Upper lobe of left lung (tissue), 6 donors: ENCODE measurements around the gene SPDYE4. TPM values are rescaled to one million over a fixed set of nuclear protein-coding genes. Genes with fewer than 3 reads are reported as not detected.

Experiments
- ATAC-seq, 2 donors: fragments of 200-7000 bp; cut with Tn5 transposase; one replicate each; pipeline ENCODE4 v1.9.1; 2022; ENCODE audit warnings: mild to moderate bottlenecking in 2 of 2, moderate library complexity in 2 of 2; ENCODE audit not compliant: low FRiP score in 2 of 2
- DNase-seq, 2 donors: peaks; one replicate each; pipeline ENCODE4 v3.0.0-alpha.2; 2019 to 2020
- H3K27ac ChIP-seq, 4 donors: fragments of 200-600 bp; sonication (generic); one replicate each; pipeline ENCODE4 v1.5.1; 2016 to 2019
- H3K27me3 ChIP-seq, 4 donors: fragments of 200-600 bp; sonication (generic); one replicate each; pipeline ENCODE4 v1.5.1; 2017 to 2019
- H3K36me3 ChIP-seq, 4 donors: fragments of 200-600 bp; sonication (generic); one replicate each; pipeline ENCODE4 v1.5.1; 2016 to 2019
- H3K4me1 ChIP-seq, 4 donors: fragments of 200-600 bp; sonication (generic); one replicate each; pipeline ENCODE4 v1.5.1; 2018 to 2019
- H3K4me3 ChIP-seq, 4 donors: fragments of 200-600 bp; sonication (generic); one replicate each; pipeline ENCODE4 v1.5.1; 2017 to 2019; ENCODE audit warnings: mild to moderate bottlenecking in 2 of 4, moderate library complexity in 1 of 4
- H3K9me3 ChIP-seq, 4 donors: fragments of 200-600 bp; sonication (generic); one replicate each; pipeline ENCODE4 v1.5.1; 2018 to 2019
- CTCF ChIP-seq, 6 experiments: fragments of 450-650 bp in 4 of 6; fragments of 200-600 bp in 2 of 6; sonication (generic) in 2 of 6; IDR thresholded peaks; one replicate each; pipeline ENCODE4 v1.5.1; 2016 to 2019; ENCODE audit warnings: antibody characterized with exemption in 6 of 6
- EP300 ChIP-seq, 4 donors: sonication (generic); formaldehyde crosslinking; IDR thresholded peaks; one replicate each; pipeline ENCODE4 v1.5.1; 2017; ENCODE audit warnings: antibody characterized with exemption in 4 of 4, control low read depth in 2 of 4
- POLR2A ChIP-seq, 4 donors: fragments of 450-650 bp; IDR thresholded peaks; one replicate each; pipeline ENCODE4 v1.5.1; 2016 to 2017; ENCODE audit warnings: antibody characterized with exemption in 4 of 4, mild to moderate bottlenecking in 2 of 4
- POLR2AphosphoS5 ChIP-seq, 2 donors: sonication (generic); formaldehyde crosslinking; IDR thresholded peaks; one replicate each; pipeline ENCODE4 v1.5.1; 2017; ENCODE audit warnings: antibody characterized with exemption in 2 of 2
- WGBS, 2 donors: methylation state at CpG; one replicate each; pipeline ENCODE4 v1.1.5; 2017 to 2018; 5-methylcytosine and 5-hydroxymethylcytosine counted together
- total RNA-seq, 6 donors: library from RNA; depleted of rRNA in 4 of 6; stranded (reverse); fragments of >200 nt in 4 of 6; gene quantifications; one replicate each; pipeline versions ENCODE4 v1.1.0 to v1.2.1, GENCODE V29; 2016 to 2021
- donor health status: DM: no; HTN: no; CAD: no; lungs with moderate emphysema.
- donor health status: DM: no; HTN: yes; CAD: no; lungs with severe emphysema.

Gene SPDYE4
- total RNA-seq, 6 donors from 2014 or later: not detected

- H3K36me3 ChIP-seq: no peaks in the 10 kb centered on the region
- no peaks in the 10 kb centered on the region for H3K9me3 ChIP-seq
- TF ChIP-seq POLR2A (IDR thresholded peaks at IDR 0.05) (no peak), CTCF (IDR thresholded peaks at IDR 0.05) (no peak), EP300 (IDR thresholded peaks at IDR 0.05) (no peak), POLR2AphosphoS5 (IDR thresholded peaks at IDR 0.05) (no peak)
- H3K27me3 ChIP-seq: no peaks in the 10 kb centered on the region
- DNase-seq: no peak
- no peak for ATAC-seq
- peaks cover 0 to 9% (median 4%) of the 10 kb centered on the region in 4 donors for H3K4me1 ChIP-seq
- H3K4me3 ChIP-seq: peak overlapping the region in 3 of 4 donors; percentile 1 to 25 (median 12)
- no peak overlapping the region for H3K27ac ChIP-seq
- 39 to 48% methylated on average over 12 of the region's 12 CpGs for WGBS, 2 donors
These were observed 17.9 kb downstream of the SPDYE4 start for GRCh38 chr17:8740486-8740885.

GRCh38 chr17:8739097-8739496 lies 19.2 kb downstream of the SPDYE4 start:
- Histone ChIP-seq H3K4me1 (peaks cover 0 to 3% (median 0%) of the 10 kb centered on the region in 4 donors), H3K9me3 (no peaks in the 10 kb centered on the region), H3K4me3 (no peak overlapping the region), H3K36me3 (no peaks in the 10 kb centered on the region), H3K27me3 (no peaks in the 10 kb centered on the region), H3K27ac (no peak overlapping the region)
- no peak for ATAC-seq
- WGBS, 2 donors: 45 to 49% methylated on average over 8 of the region's 8 CpGs
- TF ChIP-seq CTCF (IDR thresholded peaks at IDR 0.05) (no peak), POLR2AphosphoS5 (IDR thresholded peaks at IDR 0.05) (no peak), POLR2A (IDR thresholded peaks at IDR 0.05) (no peak), EP300 (IDR thresholded peaks at IDR 0.05) (no peak)
- DNase-seq: no peak

- H3K27me3 ChIP-seq: no peaks in the 10 kb centered on the region
- no peak for ATAC-seq
- DNase-seq: no peak
- no peak overlapping the region for H3K27ac ChIP-seq
- 74 to 76% methylated on average over 2 of the region's 2 CpGs for WGBS, 2 donors
- H3K4me3 ChIP-seq: no peak overlapping the region
- no peaks in the 10 kb centered on the region for H3K36me3 ChIP-seq
- no peaks in the 10 kb centered on the region for H3K9me3 ChIP-seq
- no peaks in the 10 kb centered on the region for H3K4me1 ChIP-seq
- TF ChIP-seq CTCF (IDR thresholded peaks at IDR 0.05) (no peak), POLR2AphosphoS5 (IDR thresholded peaks at IDR 0.05) (no peak), POLR2A (IDR thresholded peaks at IDR 0.05) (no peak), EP300 (IDR thresholded peaks at IDR 0.05) (no peak)
These were observed 21.6 kb downstream of the SPDYE4 start for GRCh38 chr17:8736796-8737195.

- Histone ChIP-seq H3K27ac (no peak overlapping the region), H3K4me3 (no peak overlapping the region), H3K9me3 (no peaks in the 10 kb centered on the region), H3K36me3 (no peaks in the 10 kb centered on the region), H3K27me3 (no peaks in the 10 kb centered on the region), H3K4me1 (no peaks in the 10 kb centered on the region)
- no peak for DNase-seq
- WGBS, 2 donors: 67% methylated on average over 6 of the region's 6 CpGs
- TF ChIP-seq CTCF (IDR thresholded peaks at IDR 0.05) (no peak), POLR2AphosphoS5 (IDR thresholded peaks at IDR 0.05) (no peak), EP300 (IDR thresholded peaks at IDR 0.05) (no peak), POLR2A (IDR thresholded peaks at IDR 0.05) (no peak)
- ATAC-seq: no peak
These were observed 22.0 kb downstream of the SPDYE4 start for GRCh38 chr17:8736362-8736761.

- Histone ChIP-seq H3K4me1 (no peaks in the 10 kb centered on the region), H3K4me3 (no peak overlapping the region), H3K27ac (no peak overlapping the region), H3K9me3 (no peaks in the 10 kb centered on the region), H3K36me3 (no peaks in the 10 kb centered on the region), H3K27me3 (no peaks in the 10 kb centered on the region)
- 84 to 94% methylated on average over 6 to 21 of the region's 23 CpGs for WGBS, 2 donors
- ATAC-seq (no peak), DNase-seq (peak in 1 of 2 donors; percentile 72)
- TF ChIP-seq POLR2A (IDR thresholded peaks at IDR 0.05) (no peak), EP300 (IDR thresholded peaks at IDR 0.05) (no peak), CTCF (IDR thresholded peaks at IDR 0.05) (no peak)
These were observed 22.9 kb downstream of the SPDYE4 start for GRCh38 chr17:8735336-8735939.
